ENCODE measurements around the gene TTC33.
A peak's percentile ranks its signal among the peaks of the same experiment; 100 is the strongest.
"Not testable (repeated sequence)": the region's sequence is repeated elsewhere in the genome, so short reads cannot be mapped to it uniquely, and the experiment has no call there.

TTC33 gene, protein sequence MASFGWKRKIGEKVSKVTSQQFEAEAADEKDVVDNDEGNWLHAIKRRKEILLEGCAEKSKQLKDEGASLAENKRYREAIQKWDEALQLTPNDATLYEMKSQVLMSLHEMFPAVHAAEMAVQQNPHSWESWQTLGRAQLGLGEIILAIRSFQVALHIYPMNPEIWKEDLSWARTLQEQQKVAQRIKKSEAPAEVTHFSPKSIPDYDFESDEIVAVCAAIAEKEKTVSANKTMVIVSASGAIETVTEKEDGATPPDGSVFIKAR

DNA sequence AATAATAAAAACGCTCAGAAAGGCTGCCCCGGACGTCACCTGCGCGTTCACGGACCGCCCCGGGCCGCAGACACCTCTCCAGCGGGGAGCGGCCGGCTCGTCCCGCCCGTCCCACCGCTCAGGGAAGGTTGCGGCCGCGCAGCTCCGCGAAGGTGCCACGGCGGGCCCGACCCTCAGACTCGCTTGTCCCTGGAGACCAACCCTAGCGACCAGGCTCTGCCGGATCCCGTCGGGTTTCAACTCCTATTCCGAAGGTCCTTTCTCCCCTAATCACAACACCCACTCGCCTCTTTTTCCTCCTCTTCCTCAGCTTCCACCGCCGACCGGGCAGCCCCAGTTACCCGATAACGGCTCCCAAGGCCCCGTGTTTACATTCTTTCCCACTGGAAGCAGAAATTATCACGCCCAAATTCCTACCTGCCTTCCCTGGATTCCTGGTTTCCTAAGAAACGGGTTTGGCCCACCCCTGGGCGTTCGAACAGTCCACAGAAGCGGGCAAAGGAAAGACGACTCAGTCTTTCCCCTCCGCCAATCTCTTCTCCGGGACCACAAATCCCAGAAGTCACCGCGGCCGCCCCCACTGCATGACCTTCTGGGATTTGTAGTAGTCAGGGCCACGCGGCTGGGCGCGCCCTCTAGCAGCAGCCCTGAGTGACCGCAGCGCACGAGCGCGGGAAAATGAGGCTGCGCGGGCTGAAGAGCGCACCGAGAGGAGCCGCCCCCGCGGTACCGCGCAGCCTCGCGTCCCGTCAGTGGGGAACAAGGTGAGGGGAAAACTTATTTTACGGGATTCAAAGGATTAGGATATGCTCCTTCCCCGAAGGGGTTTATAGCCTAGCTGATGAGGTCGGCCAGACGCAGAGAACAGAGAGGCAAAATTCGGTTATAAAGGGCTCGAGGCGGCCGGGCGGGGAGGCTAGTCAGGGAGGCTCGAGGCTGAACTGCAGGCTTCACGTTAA, at the start of gene TTC33:
Gene TTC33 (minus strand): TSS at position 555 of the 959 bp plus-strand sequence. CDS start 8,943 bp downstream, outside the sequence.
- DNase-seq: peak; percentile 94 to 99

DNA sequence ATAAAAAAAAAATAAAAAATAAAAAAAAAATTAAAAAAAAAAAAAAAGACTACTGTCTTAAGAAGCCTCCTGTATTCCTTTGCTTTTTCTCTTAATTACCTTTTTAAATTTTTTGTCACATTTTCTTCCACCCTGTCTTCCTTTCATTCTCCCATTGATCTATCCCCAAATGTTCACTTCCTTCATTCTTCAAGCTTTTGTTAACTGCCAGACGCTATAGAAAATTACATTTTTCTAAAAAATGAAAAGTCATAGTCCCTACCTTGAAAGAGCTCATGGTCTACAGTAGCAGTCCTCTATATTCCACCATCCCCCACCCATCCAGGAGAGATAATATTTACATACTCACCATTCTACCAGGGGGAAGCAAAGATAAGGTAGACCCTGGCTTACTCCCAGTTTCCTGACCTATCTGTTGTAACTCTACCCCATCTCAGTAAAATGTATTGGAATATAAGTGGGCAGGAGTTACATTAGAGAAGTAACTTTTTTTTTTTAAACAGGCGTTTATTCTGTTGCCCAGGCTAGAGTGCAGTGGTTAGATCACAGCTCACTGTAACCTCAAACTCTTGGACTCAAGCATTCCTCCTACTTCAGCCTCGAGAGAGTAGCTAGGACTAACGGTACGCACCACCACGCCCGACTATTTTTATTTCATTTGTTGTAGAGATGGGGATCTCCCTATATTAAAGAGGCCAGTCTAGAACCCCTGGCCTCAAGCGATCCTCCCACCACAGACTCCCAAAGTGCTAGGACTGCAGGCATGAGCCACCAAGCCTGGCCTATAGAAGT, 46.2 kb upstream of the TTC33 start:
- DNase-seq: peak in 1 of 2 experiments; percentile 15

DNA sequence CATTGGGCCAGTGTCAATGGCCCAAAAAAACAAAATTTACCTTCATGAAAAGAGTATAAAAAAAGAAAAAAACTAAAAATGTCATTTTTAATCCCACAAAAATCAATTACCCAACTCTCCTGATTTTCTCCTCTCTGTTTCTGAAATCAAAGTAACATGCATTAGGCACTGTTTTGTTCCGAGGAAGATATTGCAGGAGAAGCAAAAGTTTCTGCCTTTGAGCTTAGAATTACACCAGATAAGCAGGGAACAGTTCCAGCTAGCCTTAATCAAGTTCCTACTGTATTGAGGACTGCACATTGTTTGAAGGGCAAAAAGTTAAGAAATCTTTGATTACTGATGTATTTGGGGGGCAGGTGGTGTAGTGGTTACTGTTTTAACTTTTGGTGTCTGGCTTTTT, 43.5 kb upstream of the TTC33 start:
- DNase-seq: no peak

DNA sequence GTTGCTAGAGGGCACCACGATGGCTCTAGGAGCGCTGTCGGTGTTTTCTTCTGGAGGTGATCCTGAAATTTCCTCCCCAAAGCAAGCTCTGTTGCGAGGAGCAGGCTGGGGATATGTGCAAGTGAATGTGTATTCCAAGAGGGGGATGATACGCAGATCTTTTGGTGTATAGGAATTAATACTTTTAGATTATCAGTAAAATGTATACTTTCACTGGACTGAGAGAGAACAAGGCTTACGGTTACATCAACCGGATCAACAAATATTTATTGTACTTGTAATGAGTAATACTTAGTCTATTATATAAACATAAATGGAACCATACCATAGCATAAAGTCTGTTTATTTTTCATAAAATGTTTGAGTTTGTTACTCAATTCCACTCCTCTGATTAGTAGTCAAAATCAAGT, 43.0 kb upstream of the TTC33 start:
- DNase-seq: no peak

DNA sequence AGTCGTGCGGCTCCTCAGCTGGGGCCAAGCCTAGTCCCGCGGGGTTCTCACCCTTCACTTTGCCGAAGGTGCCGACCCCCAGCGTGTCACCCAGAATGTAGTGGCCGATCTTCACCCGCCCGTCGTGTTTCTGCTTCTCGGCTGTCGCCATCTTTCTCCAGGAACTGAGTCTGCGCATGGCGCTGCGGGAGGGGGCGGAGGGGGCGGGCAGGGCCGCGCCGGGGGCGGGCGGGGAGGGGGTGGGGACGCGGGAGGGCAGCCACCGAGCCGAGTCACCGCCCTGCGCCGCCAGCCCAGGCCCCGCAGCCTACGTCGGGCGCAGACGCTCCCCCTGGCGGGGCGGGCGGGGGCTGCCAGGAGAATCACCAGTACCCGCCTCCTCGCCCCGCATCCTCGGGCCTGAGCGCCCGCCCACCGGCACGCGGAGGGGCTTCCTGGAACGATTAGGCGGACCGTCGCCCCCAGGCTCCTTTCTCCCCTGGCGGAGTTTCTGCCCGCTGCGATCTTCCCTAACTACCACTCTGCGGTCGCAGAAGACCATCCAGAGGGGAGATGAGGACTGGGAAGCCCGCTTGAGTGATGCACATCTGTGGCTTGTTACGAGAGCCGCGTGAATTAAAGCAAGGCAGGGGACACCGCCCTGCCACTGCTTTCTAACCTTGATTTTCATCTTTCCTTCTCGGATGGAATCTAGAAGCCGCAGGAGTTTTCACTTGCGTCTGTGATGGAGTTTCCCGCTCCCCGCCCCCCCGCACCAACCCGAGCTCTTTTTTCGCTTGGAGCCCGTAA, 42.4 kb upstream of the TTC33 start, which contains the start of gene PRKAA1:
Gene PRKAA1 (minus strand): TSS at position 363 of the 789 bp plus-strand sequence. CDS start 185 bp downstream, at position 178.
- peak; percentile 92 to 96 for DNase-seq

DNA sequence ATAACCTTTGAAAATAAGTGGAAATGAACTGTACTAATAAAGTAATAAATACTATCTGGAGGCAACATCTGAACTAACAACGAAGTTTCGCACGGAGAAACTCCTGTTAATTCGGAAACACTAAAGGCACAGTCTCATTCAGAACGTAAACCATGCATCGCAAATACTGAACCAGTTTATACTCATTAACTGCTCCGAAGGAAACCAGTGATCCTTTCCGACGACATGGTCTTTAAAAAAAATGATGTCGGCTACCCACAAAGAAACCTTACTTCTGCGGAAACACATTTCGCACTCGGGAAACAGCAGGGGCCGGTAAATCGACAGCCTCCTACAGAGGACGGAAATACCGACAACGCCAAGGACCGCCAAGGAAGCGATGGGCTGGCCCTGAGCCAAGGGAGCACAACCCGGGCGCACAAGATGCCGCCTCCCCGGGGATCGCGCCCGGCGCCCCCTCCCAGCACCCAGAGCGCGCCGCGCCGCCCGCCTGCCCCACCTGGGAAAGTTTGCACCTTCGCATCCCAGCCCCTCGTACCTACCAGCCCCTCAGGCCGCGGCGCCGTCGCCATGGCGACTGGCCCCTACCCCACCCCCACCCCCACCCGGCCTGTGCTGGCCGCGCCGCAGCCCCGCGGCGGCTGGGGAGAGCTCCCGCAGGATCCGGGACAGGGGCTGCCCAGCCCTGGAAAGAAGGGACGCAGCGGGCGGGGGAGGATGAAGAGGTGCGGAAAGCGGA, 41.7 kb upstream of the TTC33 start:
- DNase-seq: peak; percentile 76 to 93

DNA sequence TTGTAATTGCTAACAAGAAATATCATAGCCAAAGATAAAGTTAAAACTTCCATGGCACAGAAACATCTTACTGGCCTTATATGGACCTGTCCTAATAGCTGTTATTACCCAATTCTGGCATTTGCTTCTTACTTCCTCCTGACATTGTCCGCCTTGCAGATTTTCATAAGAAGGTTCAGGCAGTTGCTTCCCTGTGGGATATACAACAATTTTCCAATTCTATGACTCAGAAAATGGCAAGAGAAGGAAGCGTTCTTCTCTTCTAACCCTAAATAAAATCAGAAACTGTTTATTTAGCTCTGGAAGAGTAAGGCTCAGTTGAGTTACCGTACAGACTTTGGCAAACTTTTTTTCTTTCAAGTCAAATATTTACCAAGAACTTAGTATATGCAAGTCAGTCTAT, 40.7 kb upstream of the TTC33 start:
- no peak for DNase-seq

DNA sequence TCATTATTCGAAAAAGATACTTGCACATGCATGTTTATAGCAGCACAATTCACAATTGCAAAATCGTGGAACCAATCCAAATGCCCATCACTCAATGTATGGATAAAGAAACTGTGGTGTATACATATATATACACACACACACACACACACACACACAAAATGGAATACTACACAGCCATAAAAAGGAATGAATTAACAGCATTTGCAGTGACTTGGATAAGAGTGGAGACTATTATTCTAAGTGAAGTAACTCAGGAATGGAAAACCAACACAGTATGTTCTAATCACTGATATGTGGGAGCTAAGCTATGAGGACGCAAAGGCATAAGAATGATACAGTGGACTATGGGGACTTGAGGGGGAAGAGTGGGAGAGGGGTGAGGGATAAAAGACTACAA, 39.1 kb upstream of the TTC33 start:
- not testable (repeated sequence) for DNase-seq

DNA sequence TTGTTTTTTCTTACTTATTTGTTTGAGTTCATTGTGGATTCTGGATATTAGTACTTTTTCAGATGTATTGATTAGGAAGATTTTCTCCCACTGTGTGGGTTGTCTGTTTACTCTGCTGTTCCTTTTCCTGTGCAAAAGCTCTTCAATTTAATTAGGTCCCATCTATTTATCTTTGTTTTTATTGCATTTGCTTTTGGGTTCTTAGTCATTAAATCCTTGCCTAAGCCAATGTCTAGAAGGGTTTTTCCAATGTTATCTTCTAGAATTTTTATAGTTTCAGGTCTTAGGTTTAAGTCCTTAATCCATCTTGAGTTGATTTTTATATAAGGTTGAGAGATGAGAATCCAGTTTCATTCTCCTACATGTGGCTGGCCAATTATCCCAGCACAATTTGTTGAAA, 38.6 kb upstream of the TTC33 start:
- DNase-seq: not testable (repeated sequence)

DNA sequence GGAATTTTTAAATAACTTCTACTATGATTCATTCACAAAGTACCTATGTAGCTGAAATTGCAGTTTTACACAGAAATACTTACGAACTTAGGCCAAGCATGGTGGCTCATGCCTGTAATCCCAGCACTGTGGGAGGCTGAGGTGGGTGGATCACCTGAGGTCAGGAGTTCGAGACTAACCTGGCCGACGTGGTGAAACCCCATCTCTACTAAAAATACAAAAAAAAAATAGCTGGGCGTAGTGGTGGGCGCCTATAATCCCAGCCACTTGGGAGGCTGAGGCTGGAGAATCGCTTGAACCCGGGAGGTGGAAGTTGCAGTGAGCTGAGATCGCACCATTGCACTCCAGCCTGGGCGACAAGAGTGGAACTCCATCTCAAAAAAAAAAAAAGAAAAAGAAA, 36.9 kb upstream of the TTC33 start:
- not testable (repeated sequence) for DNase-seq

DNA sequence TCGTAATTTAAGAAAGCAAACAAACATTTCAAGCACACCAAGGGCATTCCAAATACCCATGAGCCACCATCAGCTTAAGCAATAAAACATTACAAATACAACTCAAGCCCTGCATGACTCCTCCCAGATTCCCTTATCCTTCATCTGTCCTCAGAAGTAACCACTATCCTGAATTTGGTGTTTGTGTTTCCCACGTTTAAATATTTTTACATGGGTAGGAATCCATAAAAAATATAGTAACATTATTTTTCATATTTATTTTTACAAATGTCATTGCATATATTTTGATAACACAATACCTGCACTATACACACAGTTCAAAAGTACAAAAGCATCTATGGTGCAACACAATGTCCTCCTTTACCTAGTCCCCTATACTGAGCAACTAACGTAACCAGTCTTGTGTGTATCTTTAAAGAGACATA, 36.0 kb upstream of the TTC33 start:
- no peak for DNase-seq

DNA sequence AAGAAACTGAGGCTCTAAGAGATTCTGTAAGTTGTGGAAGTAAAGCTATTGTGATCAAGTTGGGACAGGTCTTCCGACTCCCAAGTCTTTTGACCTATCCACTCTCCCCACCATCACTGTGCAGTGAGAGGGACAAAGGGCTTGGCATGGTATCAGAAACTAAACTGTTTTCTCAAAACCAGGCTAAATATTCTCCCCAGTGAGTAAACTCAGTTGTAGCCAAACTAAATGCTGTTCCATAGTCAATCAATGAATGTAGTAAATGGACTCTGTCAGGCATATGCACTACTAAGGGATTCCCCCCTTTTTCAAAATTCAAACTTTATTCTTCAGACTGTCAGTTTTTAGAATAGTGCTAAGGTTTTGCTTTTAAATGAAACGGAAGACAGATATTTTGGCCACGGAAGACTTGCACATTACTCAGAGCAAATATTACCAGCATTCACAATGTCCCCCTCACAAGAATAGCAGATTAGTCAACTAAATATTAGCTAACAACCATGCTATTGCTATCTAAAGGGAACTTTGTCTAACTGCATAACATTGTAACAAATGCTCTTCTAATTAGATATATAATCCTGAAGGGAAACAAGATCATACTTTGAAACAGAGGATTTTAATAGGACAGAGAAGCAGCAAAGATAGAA, 35.3 kb upstream of the TTC33 start:
- no peak for DNase-seq

DNA sequence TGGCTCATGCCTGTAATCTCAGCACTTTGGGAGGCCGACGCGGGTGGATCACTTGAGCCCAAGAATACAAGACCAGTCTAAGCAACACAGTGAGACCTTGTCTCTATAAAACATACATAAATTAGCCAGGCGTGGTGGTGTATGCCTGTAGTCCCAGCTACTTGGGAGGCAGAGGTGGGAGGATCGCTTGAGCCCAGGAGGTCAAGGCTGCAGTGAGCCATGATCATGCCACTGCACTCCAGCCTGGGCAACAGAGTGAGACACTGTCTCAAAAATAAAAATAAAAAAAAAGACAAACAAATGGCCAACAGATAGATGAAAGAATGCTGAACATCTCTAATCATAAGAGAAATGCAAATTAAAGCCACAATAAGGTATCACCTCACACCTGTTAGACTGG, 33.2 kb upstream of the TTC33 start:
- DNase-seq: not testable (repeated sequence)

DNA sequence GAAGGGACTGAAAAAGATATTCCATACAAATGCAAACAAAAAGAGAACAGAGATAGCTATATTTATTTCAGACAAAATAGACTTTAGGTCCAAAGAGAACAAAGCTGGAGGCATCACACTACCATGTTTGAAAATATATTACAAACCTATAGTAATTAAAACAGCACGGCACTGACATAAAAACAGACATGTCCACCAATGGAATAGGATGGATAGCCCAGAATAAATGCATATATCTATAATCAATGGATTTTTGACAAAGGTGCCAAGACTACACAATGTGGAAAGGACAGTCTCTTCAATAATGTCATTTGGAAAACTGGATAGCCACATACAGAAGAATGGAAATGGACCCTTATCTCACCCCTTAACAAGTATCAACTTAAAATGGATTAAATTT, 32.2 kb upstream of the TTC33 start:
- DNase-seq: no peak

DNA sequence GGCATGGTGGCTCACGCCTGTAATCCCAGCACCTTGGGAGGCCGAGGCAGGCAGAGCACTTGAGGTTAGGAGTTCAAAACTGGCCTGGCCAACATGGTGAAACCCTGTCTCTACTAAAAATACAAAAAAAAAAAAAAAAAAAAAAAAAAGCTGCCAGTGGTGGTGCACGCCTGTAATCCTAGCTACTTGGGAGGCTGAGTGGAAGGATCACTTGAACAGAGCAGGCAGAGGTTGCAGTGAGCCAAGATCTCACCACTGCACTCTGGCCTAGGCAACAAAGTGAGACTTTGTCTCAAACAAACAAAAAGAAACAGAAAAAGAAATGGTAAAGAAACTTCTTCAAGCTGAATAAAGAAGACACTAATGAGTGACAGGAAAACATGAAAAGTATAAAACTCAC, 30.9 kb upstream of the TTC33 start:
- DNase-seq: not testable (repeated sequence)

DNA sequence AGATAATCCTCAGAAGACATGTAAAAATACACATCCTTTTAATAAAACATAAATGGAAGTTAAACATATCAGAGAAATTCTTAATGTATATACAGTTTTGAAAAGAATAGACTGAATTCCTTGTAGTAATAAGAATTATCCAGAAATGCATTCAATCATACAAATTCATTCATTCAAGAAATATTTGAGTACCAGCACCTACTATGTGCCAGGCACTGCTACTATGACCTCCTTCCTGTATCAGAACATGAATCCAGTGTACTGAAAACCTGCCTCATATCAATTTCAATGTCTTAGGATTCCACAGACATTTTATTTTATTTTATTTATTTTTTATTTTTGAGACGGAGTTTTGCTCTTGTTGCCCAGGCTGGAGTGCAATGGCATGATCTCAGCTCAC, 29.2 kb upstream of the TTC33 start:
- DNase-seq: no peak

DNA sequence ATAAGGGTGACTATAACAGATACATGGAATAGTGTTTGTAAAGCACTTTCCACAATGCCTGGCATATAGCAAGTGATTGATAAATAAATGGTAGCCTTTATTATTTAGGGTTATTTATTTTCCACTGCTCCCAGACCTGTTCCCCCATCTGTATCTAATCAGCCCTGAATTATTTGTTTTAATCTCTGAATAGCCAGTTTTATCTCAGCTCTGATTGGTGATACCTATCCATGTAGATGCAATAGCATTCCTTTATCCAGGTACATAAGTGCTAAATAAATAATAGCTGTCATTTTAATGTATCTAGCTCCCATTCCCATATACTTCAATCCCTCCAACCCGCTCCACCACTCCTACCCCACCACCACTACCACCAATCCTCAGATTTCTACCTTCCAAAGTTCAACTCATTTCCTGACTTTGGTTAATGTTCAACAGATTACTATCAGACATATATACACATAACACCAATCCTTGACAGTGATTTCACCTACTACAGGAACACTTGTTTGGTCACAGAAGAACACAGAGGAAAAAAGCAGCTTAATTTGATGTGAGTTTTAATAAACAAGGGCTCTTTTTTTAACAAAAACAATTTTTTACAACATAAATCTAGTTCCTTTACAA, 28.4 kb upstream of the TTC33 start:
- no peak for DNase-seq

DNA sequence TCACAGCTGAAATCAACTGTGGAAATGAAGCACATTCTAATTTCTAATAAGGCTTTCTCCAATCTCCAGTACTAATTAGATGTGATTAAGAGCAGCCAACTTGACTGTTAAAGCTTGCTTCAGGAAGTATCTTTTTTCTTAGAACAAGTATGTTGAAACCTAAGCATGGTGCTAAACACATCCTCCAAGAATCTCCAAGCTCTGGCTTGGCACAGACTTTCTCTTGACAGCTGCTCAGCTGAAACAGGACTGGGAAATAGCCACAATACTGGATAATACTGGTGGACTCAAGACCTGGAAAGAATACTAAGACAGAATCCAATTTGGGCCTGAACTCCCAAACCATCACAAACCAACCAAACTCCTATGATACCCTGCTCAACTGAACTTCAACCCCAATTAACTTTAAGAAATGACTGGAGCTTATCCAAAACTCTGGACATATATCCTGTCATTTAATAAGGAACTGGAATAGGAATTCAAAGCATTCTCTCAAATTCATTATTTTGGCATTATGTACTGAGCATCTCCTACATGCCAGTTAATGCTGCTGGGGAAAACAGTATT, 26.2 kb upstream of the TTC33 start:
- no peak for DNase-seq

DNA sequence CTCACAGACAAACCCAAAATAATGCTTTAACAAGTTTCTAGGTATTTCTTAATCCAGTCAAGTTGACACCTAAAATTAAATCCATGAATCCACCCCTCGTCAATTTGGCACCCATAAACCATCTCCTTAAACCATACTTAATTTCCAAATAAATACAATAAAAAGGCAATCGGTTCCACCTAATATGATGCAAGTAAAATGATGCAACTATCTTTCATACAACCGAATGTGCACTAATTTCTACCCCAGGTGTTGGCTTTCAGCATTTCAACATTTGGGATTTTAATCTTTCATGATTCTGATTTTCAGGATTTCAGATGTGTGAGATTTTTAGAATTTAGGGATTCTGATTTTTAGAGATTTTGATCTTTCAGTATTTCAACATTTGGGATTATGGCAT, 25.1 kb upstream of the TTC33 start:
- DNase-seq: no peak

DNA sequence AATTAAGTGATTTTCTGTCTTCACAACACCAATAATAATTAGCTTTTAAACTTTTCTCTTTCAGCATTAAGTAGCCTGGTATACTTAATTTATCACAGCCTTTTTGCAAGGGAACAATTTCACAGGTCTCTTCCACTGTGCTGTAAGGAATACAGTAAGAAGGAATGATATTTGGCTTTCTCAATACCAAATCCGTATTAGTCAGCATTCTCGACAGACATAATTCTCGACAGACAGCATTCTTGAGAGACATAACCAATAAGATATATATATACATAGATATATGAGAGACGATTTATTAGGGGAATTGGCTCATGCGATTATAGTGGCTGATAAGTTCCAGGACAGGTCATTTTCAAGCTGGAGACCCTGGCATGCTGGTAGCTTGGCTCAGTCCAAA, 24.4 kb upstream of the TTC33 start:
- DNase-seq: no peak

All from NCI-H526 (cell line).